Measurements from ENCODE around the gene RPS27A.

GRCh38 chr2:55231546-55232083 is 873 bp upstream of the RPS27A start:
- no peak for TF ChIP-seq POLR2A (IDR thresholded peaks at IDR 0.05; ENCODE audit: low read length)
- no peak for TF ChIP-seq GATA1 (IDR thresholded peaks at IDR 0.05; ENCODE audit: low read depth, low read length)

Measured in erythroblast (primary cell).